GM03348 (cell line): ENCODE data around the gene FBN3.

Source experiments
- DNase-seq: peaks from one replicate; pipeline ENCODE4 v3.0.0; 2012; ENCODE audit warnings: low spot score

Gene FBN3

DNA sequence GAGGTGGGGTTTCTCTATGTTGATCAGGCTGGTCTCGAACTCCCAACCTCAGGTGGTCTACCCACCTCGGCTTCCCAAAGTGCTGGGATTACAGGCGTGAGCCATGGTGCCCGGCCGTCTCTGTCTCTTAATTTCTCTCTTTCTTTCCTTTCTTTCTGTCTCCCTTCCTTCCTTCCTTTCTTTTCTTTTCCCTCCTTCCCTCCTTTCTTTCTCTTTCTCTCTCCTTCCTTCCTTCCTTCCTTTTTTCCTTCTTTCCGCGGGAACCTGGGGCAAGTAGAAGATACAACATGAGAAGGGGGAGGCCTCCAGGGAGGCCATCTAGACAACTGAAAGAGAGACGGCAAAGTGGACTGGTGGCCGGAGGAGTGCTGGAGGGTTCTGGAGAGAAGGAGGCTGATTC lies 128.7 kb downstream of the FBN3 start:
- DNase-seq = no peak

GRCh38 chr19:8017808-8018207 lies 131.6 kb downstream of the FBN3 start:
- no peak for DNase-seq
